ENCODE measurements around the gene SPINDOC. TPM values are rescaled to one million over a fixed set of nuclear protein-coding genes. Genes with fewer than 3 reads are reported as not detected.

SPINDOC gene
- total and polyA plus RNA-seq, 9 of the 15 experiments (the other 6 are each of a cell fraction or from before 2014, with no cell fraction given): 0.70 to 36.3 (median 19.6) TPM

DNA sequence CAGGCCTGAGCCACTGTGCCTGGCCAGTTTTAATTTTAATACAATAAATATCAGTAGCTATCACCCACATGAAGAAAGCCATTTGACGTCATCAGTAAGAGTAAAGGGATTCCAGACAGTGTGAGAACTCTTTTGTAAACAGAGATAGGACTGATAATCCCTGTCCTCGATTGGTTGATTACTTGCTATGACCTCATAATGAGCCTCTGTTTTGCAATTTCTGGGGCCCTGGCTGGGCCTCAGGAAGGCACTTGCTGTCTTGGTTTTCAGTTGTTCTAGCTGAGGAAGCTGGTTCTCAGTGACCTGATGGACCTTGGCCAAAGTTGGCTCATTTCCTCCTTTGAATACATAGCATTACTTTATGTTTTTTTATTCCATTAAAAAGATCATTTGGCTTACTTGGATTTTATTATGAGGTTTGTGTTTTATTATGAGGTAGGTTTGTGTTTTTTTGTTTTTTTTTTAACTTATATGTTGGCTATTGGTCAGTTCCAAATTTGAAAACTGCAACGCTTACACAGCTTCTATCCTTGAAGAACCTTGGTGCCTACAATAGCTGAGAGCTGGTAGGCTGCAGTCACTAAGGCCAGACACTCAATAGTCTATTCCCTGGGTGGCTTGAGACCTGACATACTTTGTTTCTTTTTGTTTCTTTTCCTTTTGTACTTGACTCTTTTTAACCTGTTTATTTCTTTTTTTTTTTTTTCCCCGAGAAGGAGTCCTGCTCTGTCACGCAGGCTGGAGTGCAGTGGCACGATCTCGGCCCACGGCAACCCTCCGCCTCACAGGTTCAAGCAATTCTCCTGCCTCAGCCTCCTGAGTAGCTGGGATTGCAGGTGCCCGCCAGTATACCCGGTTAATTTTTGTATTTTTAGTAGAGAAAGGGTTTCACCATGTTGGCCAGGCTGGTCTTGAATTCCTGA, 45.6 kb downstream of the SPINDOC start (continued):
- TF ChIP-seq JUND (IDR thresholded peaks at IDR 0.05; ENCODE audit: borderline replicate concordance, low read depth, low read length): peak; percentile 82
- TF ChIP-seq JUND (tag; IDR thresholded peaks at IDR 0.05; ENCODE audit: borderline replicate concordance, low read depth, low read length): peak; percentile 80; the same call in 2 of the 3 replicates
- TF ChIP-seq FOXA3 (CRISPR knock-in tag; conservative IDR thresholded peaks at IDR 0.05 in 1 of 2, IDR thresholded peaks at IDR 0.05 in 1 of 2): peak in 1 of 2 experiments; percentile 69; a peak in 2 of 4 replicates
- TF ChIP-seq ATF3 (IDR thresholded peaks at IDR 0.05): peak; percentile 81
- TF ChIP-seq ATF3 (CRISPR knock-in tag; conservative IDR thresholded peaks at IDR 0.05): no peak
- no peak for TF ChIP-seq SMARCB1 (IDR thresholded peaks at IDR 0.05; ENCODE audit: insufficient read length, low read depth)
- no peak for TF ChIP-seq ELK1 (CRISPR knock-in tag; IDR thresholded peaks at IDR 0.05)
- TF ChIP-seq, protein P1, sequence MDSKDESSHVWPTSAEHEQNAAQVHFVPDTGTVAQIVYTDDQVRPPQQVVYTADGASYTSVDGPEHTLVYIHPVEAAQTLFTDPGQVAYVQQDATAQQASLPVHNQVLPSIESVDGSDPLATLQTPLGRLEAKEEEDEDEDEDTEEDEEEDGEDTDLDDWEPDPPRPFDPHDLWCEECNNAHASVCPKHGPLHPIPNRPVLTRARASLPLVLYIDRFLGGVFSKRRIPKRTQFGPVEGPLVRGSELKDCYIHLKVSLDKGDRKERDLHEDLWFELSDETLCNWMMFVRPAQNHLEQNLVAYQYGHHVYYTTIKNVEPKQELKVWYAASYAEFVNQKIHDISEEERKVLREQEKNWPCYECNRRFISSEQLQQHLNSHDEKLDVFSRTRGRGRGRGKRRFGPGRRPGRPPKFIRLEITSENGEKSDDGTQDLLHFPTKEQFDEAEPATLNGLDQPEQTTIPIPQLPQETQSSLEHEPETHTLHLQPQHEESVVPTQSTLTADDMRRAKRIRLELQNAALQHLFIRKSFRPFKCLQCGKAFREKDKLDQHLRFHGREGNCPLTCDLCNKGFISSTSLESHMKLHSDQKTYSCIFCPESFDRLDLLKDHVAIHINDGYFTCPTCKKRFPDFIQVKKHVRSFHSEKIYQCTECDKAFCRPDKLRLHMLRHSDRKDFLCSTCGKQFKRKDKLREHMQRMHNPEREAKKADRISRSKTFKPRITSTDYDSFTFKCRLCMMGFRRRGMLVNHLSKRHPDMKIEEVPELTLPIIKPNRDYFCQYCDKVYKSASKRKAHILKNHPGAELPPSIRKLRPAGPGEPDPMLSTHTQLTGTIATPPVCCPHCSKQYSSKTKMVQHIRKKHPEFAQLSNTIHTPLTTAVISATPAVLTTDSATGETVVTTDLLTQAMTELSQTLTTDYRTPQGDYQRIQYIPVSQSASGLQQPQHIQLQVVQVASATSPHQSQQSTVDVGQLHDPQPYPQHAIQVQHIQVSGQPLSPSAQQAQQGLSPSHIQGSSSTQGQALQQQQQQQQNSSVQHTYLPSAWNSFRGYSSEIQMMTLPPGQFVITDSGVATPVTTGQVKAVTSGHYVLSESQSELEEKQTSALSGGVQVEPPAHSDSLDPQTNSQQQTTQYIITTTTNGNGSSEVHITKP (IDR thresholded peaks at IDR 0.05; ENCODE audit: partially characterized antibody): no peak
- no peak for TF ChIP-seq HNRNPLL (IDR thresholded peaks at IDR 0.05; ENCODE audit: low read depth, low read length, poor library complexity, severe bottlenecking)
- TF ChIP-seq ETV6 (IDR thresholded peaks at IDR 0.05; ENCODE audit: borderline replicate concordance in 1 of 2, low read depth in 2 of 2, low read length in 1 of 2): 0 out of 4 replicates have a peak, but pooled peaks of 1 of the 2 experiments have one; percentile 9
- no peak for TF ChIP-seq ETV6 (CRISPR knock-in tag; IDR thresholded peaks at IDR 0.05; ENCODE audit: borderline replicate concordance)
- peak; percentile 24; the same call in 1 of the 2 replicates for TF ChIP-seq CREB1 (IDR thresholded peaks at IDR 0.05)
- TF ChIP-seq CREB1 (CRISPR knock-in tag; IDR thresholded peaks at IDR 0.05): no peak
- no peak for TF ChIP-seq BRD4 (IDR thresholded peaks at IDR 0.05)
- no peak for TF ChIP-seq LCOR (CRISPR knock-in tag; IDR thresholded peaks at IDR 0.05)
- peak; percentile 55; the same call in 1 of the 2 replicates for TF ChIP-seq MTA3 (IDR thresholded peaks at IDR 0.05; ENCODE audit: borderline replicate concordance)
- no peak for TF ChIP-seq CBFA2T3 (IDR thresholded peaks at IDR 0.05)
- TF ChIP-seq MBD1 (CRISPR knock-in tag; IDR thresholded peaks at IDR 0.05): no peak
- no peak for TF ChIP-seq HNRNPUL1 (IDR thresholded peaks at IDR 0.05; ENCODE audit: low read length)
- TF ChIP-seq RFX5 (IDR thresholded peaks at IDR 0.05; ENCODE audit: low read depth, low read length): no peak

Data from K562 (cell line).